HCT116 (cell line): ENCODE data around the gene PCLO.

ENCODE experiments used
- CTCF ChIP-seq, 3 experiments: fragments of 200-600 bp in 1 of 3; sonication (generic) in 1 of 3; IDR thresholded peaks in 2 of 3; conservative IDR thresholded peaks in 1 of 3; 2 replicates each; pipeline ENCODE4 v1.5.1; 2012 to 2017; ENCODE audit warnings: low read depth in 2 of 3, low read length in 2 of 3, antibody characterized with exemption in 1 of 3, borderline replicate concordance in 1 of 3, control low read depth in 1 of 3, mild to moderate bottlenecking in 1 of 3, mixed read lengths in 1 of 3, mixed run types in 1 of 3, moderate library complexity in 1 of 3; ENCODE audit not compliant: insufficient read depth in 1 of 3
- EZH2 ChIP-seq: fragments of 200-600 bp; sonication (generic); IDR thresholded peaks from 2 replicates; pipeline ENCODE4 v1.6.1; 2017; ENCODE audit warnings: antibody characterized with exemption, mixed run types
- POLR2A ChIP-seq: IDR thresholded peaks from 2 replicates; pipeline ENCODE4 v1.7.0; 2011; ENCODE audit warnings: borderline replicate concordance; ENCODE audit not compliant: insufficient read depth, insufficient read length; ENCODE audit errors: extremely low read depth

DNA sequence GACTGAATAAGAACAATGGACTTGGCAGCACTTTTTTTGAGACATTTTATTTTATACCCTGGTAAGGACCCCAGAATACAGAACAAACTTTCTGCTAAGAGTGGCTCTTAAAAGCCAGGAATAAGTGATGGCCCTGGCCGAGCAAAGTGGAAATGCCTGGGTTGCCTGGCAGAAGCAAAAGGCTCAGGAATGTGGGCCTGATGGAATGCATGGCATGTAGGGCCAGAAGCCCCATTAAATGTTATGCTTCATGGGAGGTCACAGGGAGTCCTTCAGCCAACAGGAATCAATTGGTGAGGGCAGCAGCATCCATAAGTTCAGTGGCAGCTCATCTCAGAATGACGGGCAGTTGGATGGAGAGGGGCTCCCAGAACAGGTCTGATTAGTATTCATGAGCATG is 417.6 kb downstream of the PCLO start:
- no peak for TF ChIP-seq CTCF (IDR thresholded peaks at IDR 0.05 in 2 of 3, conservative IDR thresholded peaks at IDR 0.05 in 1 of 3; ENCODE audit: borderline replicate concordance in 1 of 3, insufficient read depth in 1 of 3, low read depth in 2 of 3, low read length in 2 of 3)
- no peak for TF ChIP-seq EZH2
- TF ChIP-seq POLR2A = no peak
